ENCODE data around the gene FERMT1.

FERMT1 gene

DNA sequence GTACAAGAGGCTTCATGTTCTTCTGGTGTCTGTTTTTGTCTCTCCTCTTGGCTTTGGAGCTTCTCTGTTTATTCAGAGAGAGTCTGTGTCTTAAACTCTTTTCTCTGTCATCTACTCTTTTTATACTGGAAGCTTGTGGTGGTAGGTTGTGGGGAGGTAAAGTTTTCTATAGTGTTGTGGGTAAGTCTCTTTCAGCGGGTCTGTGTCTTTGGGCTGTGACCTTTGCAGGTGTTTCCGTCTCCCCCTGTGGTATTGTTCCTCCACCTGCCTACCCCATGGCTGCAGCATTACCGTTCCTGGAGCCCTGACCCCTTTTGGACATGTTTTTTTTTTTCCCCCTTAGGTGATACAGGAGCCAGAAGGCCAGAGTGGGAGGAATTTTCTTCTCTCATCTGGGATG lies 37.9 kb upstream of the FERMT1 start:
- Histone ChIP-seq H3K79me2 (ENCODE audit: control insufficient read depth, insufficient read depth, low read length) (no peaks in the 10 kb centered on the region), H3K9ac (ENCODE audit: low read length) (no peak overlapping the region), H3K56ac (ENCODE audit: low read length) (no peak overlapping the region), H3K4ac (ENCODE audit: low read depth, low read length) (no peak overlapping the region), H2BK120ac (ENCODE audit: low read depth, low read length) (no peak overlapping the region), H3K79me1 (ENCODE audit: low read length) (no peaks in the 10 kb centered on the region), H3K23ac (ENCODE audit: low read length) (no peak overlapping the region), H3K27ac (ENCODE audit: low read depth, low read length) (no peak overlapping the region), H3K27me3 (ENCODE audit: insufficient read depth, low read length, poor library complexity) (no peaks in the 10 kb centered on the region), H3K4me3 (ENCODE audit: low read length) (no peak overlapping the region), H2BK5ac (ENCODE audit: low read length) (no peak overlapping the region), H3K4me2 (ENCODE audit: low read length) (no peak overlapping the region), H3K4me1 (ENCODE audit: control insufficient read depth, low read depth, low read length) (no peaks in the 10 kb centered on the region), H3K18ac (ENCODE audit: low read length) (no peak overlapping the region), H3K36me3 (ENCODE audit: control insufficient read depth, insufficient read depth, low read length) (no peaks in the 10 kb centered on the region), H2BK15ac (replicated peaks; ENCODE audit: low read depth) (no peak overlapping the region), H4K5ac (ENCODE audit: low read length) (no peak overlapping the region), H4K8ac (ENCODE audit: low read depth, low read length) (no peak overlapping the region), H2AK5ac (ENCODE audit: low read length) (no peak overlapping the region)
- WGBS (ENCODE audit: extremely low coverage, insufficient coverage, low lambda C conversion rate) = no CpG with 5 or more reads among the region's 3 CpGs
- DNase-seq = no peak

DNA sequence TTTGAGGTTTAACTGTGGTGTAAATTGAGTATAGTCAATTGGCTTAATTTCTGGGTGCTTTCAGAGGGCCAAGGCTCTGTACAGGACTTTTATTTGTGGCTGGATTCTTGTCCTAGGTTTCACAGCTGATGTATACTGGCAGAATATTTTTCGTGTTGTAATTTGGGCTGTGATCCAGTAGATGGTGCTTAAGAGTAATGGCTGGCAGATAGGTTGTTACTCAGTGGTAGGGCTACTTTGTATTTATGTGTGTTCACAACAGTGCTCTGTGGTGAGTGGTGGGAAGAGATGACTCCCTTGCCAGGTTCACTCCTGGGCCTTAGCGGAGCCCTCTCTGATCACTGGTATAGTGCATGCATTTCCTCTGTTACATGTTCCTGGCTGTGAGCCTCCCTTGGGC lies 34.5 kb upstream of the FERMT1 start:
- H4K8ac ChIP-seq (ENCODE audit: low read depth, low read length) = no peak overlapping the region
- H3K56ac ChIP-seq (ENCODE audit: low read length) = no peak overlapping the region
- no peak overlapping the region for H3K9ac ChIP-seq (ENCODE audit: low read length)
- no peak overlapping the region for H3K18ac ChIP-seq (ENCODE audit: low read length)
- H2BK5ac ChIP-seq (ENCODE audit: low read length) = no peak overlapping the region
- no peaks in the 10 kb centered on the region for H3K4me1 ChIP-seq (ENCODE audit: control insufficient read depth, low read depth, low read length)
- DNase-seq = no peak
- no peak overlapping the region for H3K4me2 ChIP-seq (ENCODE audit: low read length)
- H3K23ac ChIP-seq (ENCODE audit: low read length) = no peak overlapping the region
- H3K36me3 ChIP-seq (ENCODE audit: control insufficient read depth, insufficient read depth, low read length) = no peaks in the 10 kb centered on the region
- no CpG with 5 or more reads among the region's 2 CpGs for WGBS (ENCODE audit: extremely low coverage, insufficient coverage, low lambda C conversion rate)
- no peak overlapping the region for H2AK5ac ChIP-seq (ENCODE audit: low read length)
- no peak overlapping the region for H4K5ac ChIP-seq (ENCODE audit: low read length)
- H3K79me2 ChIP-seq (ENCODE audit: control insufficient read depth, insufficient read depth, low read length) = no peaks in the 10 kb centered on the region
- H3K79me1 ChIP-seq (ENCODE audit: low read length) = no peaks in the 10 kb centered on the region
- H3K27ac ChIP-seq (ENCODE audit: low read depth, low read length) = no peak overlapping the region
- no peak overlapping the region for H3K4me3 ChIP-seq (ENCODE audit: low read length)
- no peak overlapping the region for H3K4ac ChIP-seq (ENCODE audit: low read depth, low read length)
- no peak overlapping the region for H2BK15ac ChIP-seq (replicated peaks; ENCODE audit: low read depth)
- no peaks in the 10 kb centered on the region for H3K27me3 ChIP-seq (ENCODE audit: insufficient read depth, low read length, poor library complexity)
- H2BK120ac ChIP-seq (ENCODE audit: low read depth, low read length) = no peak overlapping the region

DNA sequence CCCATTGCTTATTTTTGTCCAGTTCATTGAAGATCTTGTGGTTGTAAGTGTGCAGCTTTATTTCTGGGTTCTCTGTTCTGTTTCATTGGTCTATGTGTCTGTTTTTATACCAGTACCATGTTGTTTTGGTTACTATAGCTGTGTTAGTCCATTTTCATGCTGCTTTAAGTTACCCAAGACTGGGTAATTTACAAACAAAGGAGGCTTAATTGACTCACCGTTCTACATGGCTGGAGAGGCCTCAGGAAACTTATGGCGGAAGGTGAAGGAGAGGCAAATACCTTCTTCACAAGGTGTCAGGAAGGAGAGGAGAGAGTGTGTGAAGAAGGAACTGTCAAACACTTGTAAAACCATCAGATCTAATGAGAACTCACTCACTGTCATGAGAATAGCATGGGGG lies 29.9 kb upstream of the FERMT1 start:
- Histone ChIP-seq H4K5ac (ENCODE audit: low read length) (no peak overlapping the region), H4K8ac (ENCODE audit: low read depth, low read length) (no peak overlapping the region), H3K4ac (ENCODE audit: low read depth, low read length) (no peak overlapping the region), H3K4me1 (ENCODE audit: control insufficient read depth, low read depth, low read length) (no peaks in the 10 kb centered on the region), H3K79me1 (ENCODE audit: low read length) (no peaks in the 10 kb centered on the region), H3K23ac (ENCODE audit: low read length) (no peak overlapping the region), H3K79me2 (ENCODE audit: control insufficient read depth, insufficient read depth, low read length) (no peaks in the 10 kb centered on the region), H3K4me2 (ENCODE audit: low read length) (no peak overlapping the region), H3K56ac (ENCODE audit: low read length) (no peak overlapping the region), H3K36me3 (ENCODE audit: control insufficient read depth, insufficient read depth, low read length) (no peaks in the 10 kb centered on the region), H3K27ac (ENCODE audit: low read depth, low read length) (no peak overlapping the region), H3K27me3 (ENCODE audit: insufficient read depth, low read length, poor library complexity) (no peaks in the 10 kb centered on the region), H3K9ac (ENCODE audit: low read length) (no peak overlapping the region), H2AK5ac (ENCODE audit: low read length) (no peak overlapping the region), H2BK120ac (ENCODE audit: low read depth, low read length) (no peak overlapping the region), H2BK5ac (ENCODE audit: low read length) (no peak overlapping the region), H3K4me3 (ENCODE audit: low read length) (no peak overlapping the region), H3K18ac (ENCODE audit: low read length) (no peak overlapping the region), H2BK15ac (replicated peaks; ENCODE audit: low read depth) (no peak overlapping the region)
- no CpG with 5 or more reads among the region's 2 CpGs for WGBS (ENCODE audit: extremely low coverage, insufficient coverage, low lambda C conversion rate)
- peak; percentile 48 for DNase-seq

DNA sequence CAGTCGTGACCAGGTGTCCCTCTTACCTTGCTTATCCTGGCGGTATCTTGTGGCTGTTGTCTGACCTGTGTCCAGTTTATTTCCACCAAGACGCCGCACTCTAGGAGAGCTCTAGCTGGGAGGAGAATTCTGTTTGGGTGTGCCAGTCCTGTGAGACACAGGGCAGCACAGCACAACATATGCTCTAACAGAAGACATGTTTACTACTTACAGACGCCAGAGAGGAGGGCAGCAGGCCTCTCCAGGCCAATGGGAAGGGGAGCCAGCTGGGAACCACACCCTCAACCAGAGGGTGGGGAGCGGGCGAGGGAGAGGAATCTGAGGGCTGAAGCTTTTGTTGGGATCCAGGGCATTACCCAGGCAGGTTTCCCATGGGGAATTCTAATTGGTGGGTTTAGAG lies 25.2 kb upstream of the FERMT1 start:
- no peak for DNase-seq
- Histone ChIP-seq H3K4me1 (ENCODE audit: control insufficient read depth, low read depth, low read length) (no peaks in the 10 kb centered on the region), H3K4ac (ENCODE audit: low read depth, low read length) (no peak overlapping the region), H3K4me3 (ENCODE audit: low read length) (no peak overlapping the region), H3K79me2 (ENCODE audit: control insufficient read depth, insufficient read depth, low read length) (no peaks in the 10 kb centered on the region), H3K27me3 (ENCODE audit: insufficient read depth, low read length, poor library complexity) (no peaks in the 10 kb centered on the region), H3K18ac (ENCODE audit: low read length) (no peak overlapping the region), H3K56ac (ENCODE audit: low read length) (no peak overlapping the region), H4K8ac (ENCODE audit: low read depth, low read length) (no peak overlapping the region), H4K5ac (ENCODE audit: low read length) (no peak overlapping the region), H2BK5ac (ENCODE audit: low read length) (no peak overlapping the region), H3K23ac (ENCODE audit: low read length) (no peak overlapping the region), H3K9ac (ENCODE audit: low read length) (no peak overlapping the region), H2BK15ac (replicated peaks; ENCODE audit: low read depth) (no peak overlapping the region), H3K79me1 (ENCODE audit: low read length) (no peaks in the 10 kb centered on the region), H2BK120ac (ENCODE audit: low read depth, low read length) (no peak overlapping the region), H3K36me3 (ENCODE audit: control insufficient read depth, insufficient read depth, low read length) (no peaks in the 10 kb centered on the region), H2AK5ac (ENCODE audit: low read length) (no peak overlapping the region), H3K4me2 (ENCODE audit: low read length) (no peak overlapping the region), H3K27ac (ENCODE audit: low read depth, low read length) (no peak overlapping the region)
- WGBS (ENCODE audit: extremely low coverage, insufficient coverage, low lambda C conversion rate) = no CpG with 5 or more reads among the region's 7 CpGs

DNA sequence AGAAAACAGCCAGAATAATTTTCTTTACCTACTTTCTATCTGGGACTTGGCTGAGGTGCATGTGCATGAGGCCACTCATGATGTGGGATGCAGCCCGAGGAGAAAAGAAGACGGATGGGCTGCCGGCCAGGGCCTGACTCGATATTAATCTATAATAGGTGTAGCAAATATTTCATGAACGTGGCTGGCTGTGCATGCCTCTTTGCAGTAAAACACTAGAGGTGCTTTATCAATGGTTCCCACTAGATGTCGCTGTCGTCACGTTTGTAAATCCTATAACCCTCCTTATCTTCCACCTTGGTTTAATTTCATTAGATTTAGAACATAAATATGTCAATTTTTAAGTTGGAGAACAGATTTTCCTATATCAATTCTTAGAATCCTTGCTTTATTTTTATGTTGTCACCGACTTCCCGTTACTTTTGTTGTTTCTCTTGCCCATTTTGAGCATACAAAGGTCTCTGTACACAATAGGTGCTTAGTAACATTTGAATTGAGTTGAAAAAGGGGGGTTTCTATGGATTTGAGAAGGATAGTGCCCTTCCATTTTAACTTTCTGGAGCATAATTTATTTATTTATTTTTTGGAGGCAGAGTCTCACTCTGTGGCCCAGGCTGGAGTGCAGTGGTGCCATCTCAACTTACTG lies 19.6 kb upstream of the FERMT1 start:
- H2BK5ac ChIP-seq (ENCODE audit: low read length) = no peak overlapping the region
- no peak overlapping the region for H3K9ac ChIP-seq (ENCODE audit: low read length)
- no CpG with 5 or more reads among the region's 10 CpGs for WGBS (ENCODE audit: extremely low coverage, insufficient coverage, low lambda C conversion rate)
- H2AK5ac ChIP-seq (ENCODE audit: low read length) = no peak overlapping the region
- H3K36me3 ChIP-seq (ENCODE audit: control insufficient read depth, insufficient read depth, low read length) = no peaks in the 10 kb centered on the region
- H2BK120ac ChIP-seq (ENCODE audit: low read depth, low read length) = no peak overlapping the region
- no peak overlapping the region for H3K4ac ChIP-seq (ENCODE audit: low read depth, low read length)
- no peak overlapping the region for H4K8ac ChIP-seq (ENCODE audit: low read depth, low read length)
- H3K4me3 ChIP-seq (ENCODE audit: low read length) = no peak overlapping the region
- no peak overlapping the region for H3K23ac ChIP-seq (ENCODE audit: low read length)
- no peaks in the 10 kb centered on the region for H3K27me3 ChIP-seq (ENCODE audit: insufficient read depth, low read length, poor library complexity)
- H3K4me1 ChIP-seq (ENCODE audit: control insufficient read depth, low read depth, low read length) = no peaks in the 10 kb centered on the region
- no peak overlapping the region for H3K56ac ChIP-seq (ENCODE audit: low read length)
- no peaks in the 10 kb centered on the region for H3K79me2 ChIP-seq (ENCODE audit: control insufficient read depth, insufficient read depth, low read length)
- no peak overlapping the region for H3K4me2 ChIP-seq (ENCODE audit: low read length)
- H4K5ac ChIP-seq (ENCODE audit: low read length) = no peak overlapping the region
- H3K79me1 ChIP-seq (ENCODE audit: low read length) = no peaks in the 10 kb centered on the region
- DNase-seq = peak; percentile 55
- no peak overlapping the region for H3K18ac ChIP-seq (ENCODE audit: low read length)
- no peak overlapping the region for H2BK15ac ChIP-seq (replicated peaks; ENCODE audit: low read depth)
- H3K27ac ChIP-seq (ENCODE audit: low read depth, low read length) = no peak overlapping the region

DNA sequence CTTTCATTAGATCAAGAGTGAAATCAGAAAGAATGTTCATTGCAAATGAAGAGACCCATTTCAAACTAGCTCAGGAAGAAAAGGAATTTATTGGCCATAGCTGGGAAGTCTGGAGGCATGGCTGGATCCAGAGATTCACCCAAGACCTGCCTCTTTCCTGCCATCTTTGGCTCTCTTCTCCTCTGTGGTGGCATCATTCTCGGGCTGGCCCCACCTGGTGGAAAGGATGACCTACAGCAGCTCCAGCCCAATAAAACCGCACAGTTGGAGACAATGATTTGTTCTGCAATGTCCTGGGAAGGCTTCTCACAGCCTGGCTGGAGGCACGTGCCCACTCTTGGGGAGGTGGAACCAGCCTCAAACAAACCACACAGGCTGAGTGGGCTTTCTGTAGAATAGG lies 18.1 kb upstream of the FERMT1 start:
- Histone ChIP-seq H2BK15ac (replicated peaks; ENCODE audit: low read depth) (no peak overlapping the region), H3K4ac (ENCODE audit: low read depth, low read length) (no peak overlapping the region)
- peak; percentile 51 for DNase-seq

More for the DNA sequence above, 18.1 kb upstream of the FERMT1 start:
- Histone ChIP-seq H3K4me3 (ENCODE audit: low read length) (no peak overlapping the region), H3K56ac (ENCODE audit: low read length) (no peak overlapping the region), H4K5ac (ENCODE audit: low read length) (no peak overlapping the region), H4K8ac (ENCODE audit: low read depth, low read length) (no peak overlapping the region), H2BK120ac (ENCODE audit: low read depth, low read length) (no peak overlapping the region), H3K18ac (ENCODE audit: low read length) (no peak overlapping the region), H3K27ac (ENCODE audit: low read depth, low read length) (no peak overlapping the region), H3K79me2 (ENCODE audit: control insufficient read depth, insufficient read depth, low read length) (no peaks in the 10 kb centered on the region), H2BK5ac (ENCODE audit: low read length) (no peak overlapping the region), H3K23ac (ENCODE audit: low read length) (no peak overlapping the region), H3K4me2 (ENCODE audit: low read length) (no peak overlapping the region), H3K36me3 (ENCODE audit: control insufficient read depth, insufficient read depth, low read length) (no peaks in the 10 kb centered on the region), H3K27me3 (ENCODE audit: insufficient read depth, low read length, poor library complexity) (no peaks in the 10 kb centered on the region), H3K9ac (ENCODE audit: low read length) (no peak overlapping the region), H3K4me1 (ENCODE audit: control insufficient read depth, low read depth, low read length) (no peaks in the 10 kb centered on the region), H2AK5ac (ENCODE audit: low read length) (no peak overlapping the region), H3K79me1 (ENCODE audit: low read length) (no peaks in the 10 kb centered on the region)
- no CpG with 5 or more reads among the region's 3 CpGs for WGBS (ENCODE audit: extremely low coverage, insufficient coverage, low lambda C conversion rate)
